ENCODE data around the gene PHLPP1.

PHLPP1 gene

DNA sequence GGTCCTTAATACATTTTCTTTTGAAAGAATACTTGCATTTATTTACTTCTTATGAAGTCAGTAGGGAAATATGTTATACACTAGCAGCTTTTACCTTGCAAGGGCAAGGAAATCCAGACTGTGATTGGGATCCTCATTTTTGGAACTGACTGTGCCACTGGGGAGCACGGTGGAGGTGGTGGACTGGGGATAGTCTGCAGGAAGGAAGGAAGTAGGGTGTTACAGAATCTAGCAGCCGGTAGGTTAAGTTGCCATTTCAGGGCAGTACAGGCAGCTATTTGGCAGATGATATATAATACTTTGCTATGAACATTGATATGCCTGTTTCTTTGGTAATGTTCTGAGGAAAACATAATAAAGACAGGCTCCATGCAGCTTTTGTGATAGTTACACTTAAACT is 238.3 kb downstream of the PHLPP1 start:
- no peak for FAIRE-seq
- DNase-seq (ENCODE audit: insufficient read length, low spot score) = no peak
- no peak for TF ChIP-seq POLR2A (IDR thresholded peaks at IDR 0.05; ENCODE audit: low read depth, low read length)

DNA sequence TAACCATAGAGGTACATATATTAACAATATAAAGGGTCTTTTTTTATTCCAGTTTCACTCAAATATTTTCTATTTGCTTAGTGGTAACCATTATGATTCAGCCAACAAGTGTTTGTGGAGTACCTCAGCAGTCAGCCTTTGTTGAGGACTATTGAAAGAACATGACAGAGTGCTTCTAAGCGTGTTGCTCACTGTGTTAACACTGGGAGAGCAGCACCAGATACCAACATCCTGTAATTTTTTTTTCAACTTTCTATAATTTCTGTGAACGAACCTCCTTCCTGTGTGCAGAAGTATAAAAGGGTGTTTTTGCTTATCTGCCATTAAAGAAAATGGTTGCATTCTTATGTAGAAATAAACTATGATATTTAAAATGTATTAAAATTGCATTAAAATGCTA is 239.0 kb downstream of the PHLPP1 start:
- DNase-seq (ENCODE audit: insufficient read length, low spot score) = no peak
- TF ChIP-seq POLR2A (IDR thresholded peaks at IDR 0.05; ENCODE audit: low read depth, low read length) = no peak

DNA sequence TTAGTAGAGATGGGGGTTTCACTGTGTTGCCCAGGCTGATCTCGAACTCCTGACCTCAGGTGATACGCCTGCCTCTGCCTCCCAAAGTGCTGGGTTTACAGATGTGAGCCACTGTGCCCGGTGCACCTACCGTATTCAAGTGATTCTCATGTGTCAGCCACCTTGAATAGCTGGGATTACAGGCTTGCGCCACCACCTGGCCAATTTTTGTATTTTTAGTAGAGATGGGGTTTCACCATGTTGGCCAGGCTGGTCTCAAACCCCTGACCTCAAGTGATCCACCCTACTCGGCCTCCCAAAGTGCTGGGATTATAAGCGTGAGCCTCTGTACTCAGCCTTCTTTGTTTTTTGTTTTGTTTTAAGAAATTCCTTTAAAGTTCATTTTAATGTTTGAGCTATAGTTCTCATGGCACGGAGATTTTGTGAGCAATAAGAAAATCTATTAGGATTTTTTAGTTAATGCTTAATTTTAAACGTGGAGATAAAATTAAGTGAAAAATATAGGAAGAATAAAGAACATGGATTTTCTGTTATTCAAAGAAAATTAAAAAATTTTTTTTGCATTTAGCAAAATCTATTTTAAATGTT is 242.6 kb downstream of the PHLPP1 start:
- TF ChIP-seq POLR2A (IDR thresholded peaks at IDR 0.05; ENCODE audit: low read depth, low read length) = no peak
- no peak for DNase-seq (ENCODE audit: insufficient read length, low spot score)
- FAIRE-seq = no peak

More for the DNA sequence above, 239.0 kb downstream of the PHLPP1 start:
- no peak for FAIRE-seq

DNA sequence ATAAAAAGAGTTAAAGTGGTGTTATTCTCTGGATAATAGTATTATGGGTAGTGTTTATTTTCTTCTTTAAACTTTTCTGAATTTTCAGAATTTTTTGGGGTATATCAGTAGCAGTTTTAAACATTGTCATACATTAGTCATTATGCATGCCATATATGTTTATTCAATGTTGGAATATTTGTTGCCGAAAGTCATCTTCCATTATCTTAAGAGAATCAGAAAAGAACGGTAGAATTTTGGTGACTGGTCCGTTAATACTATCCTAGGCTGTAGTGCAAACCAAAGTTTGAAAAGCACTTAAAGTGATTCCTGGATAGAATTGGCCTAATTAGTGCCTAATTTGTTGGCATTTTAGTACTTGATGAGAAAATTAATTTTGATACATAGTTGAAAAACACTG is 244.1 kb downstream of the PHLPP1 start:
- TF ChIP-seq POLR2A (IDR thresholded peaks at IDR 0.05; ENCODE audit: low read depth, low read length) = no peak
- FAIRE-seq = no peak
- DNase-seq (ENCODE audit: insufficient read length, low spot score) = no peak

DNA sequence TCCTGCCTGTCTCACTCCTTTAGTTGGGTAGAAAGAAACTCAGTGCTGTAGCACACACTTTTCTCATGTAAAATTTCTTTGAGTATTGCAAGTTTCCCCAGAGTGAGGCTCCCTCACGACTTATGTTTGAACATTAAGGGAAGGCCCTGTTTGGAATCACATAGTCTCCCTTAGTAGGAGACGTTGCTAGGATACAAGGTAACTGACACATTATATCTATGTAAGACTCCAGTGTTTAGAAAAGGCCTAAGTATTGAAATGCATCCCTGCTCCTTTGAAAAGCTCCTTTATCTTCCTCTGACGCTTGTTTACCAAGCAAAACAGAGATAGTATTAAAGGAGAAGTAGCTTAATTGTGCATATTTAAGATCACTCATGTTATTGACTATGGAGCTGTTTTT is 248.2 kb downstream of the PHLPP1 start:
- no peak for FAIRE-seq
- DNase-seq (ENCODE audit: insufficient read length, low spot score) = no peak
- TF ChIP-seq POLR2A (IDR thresholded peaks at IDR 0.05; ENCODE audit: low read depth, low read length) = no peak

DNA sequence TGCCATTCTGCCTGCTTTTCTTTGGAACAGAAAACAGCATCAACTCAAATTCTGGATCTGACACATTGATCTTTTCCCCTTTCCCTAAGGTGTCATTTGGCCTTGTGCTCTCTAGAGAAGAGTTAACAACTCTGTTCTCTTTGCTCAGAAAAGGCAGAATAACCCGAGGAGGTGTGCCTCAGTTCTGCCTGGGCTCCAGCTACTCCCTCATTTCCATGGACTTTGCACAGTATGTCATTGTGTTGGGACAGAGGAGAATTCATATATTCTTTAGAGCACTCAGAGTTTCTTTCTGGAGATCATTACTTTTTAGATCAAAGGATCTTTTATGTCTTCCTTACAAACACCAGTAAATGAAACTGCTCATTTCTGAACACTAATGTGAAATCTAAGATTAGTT is 249.1 kb downstream of the PHLPP1 start:
- TF ChIP-seq POLR2A (IDR thresholded peaks at IDR 0.05; ENCODE audit: low read depth, low read length) = no peak
- DNase-seq (ENCODE audit: insufficient read length, low spot score) (no peak), FAIRE-seq (no peak)

DNA sequence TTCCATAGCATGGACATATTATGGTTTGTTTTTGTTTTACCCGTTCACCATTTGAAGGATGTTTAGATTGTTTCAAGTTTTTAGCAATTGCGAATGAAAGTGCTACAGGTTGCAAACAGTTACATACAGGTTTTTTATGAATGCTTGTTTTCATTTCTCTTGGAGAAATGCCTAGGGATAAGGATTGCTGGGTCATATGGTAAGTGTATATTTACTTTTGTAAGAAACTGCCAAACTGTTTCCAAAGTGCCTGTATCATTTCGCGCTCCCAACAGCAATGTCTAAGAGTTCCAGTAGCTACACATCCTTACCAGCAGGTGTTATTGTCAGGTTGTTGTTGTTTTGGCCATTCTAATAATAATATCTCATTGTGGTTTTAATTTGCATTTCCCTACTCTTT is 251.7 kb downstream of the PHLPP1 start:
- DNase-seq (ENCODE audit: insufficient read length, low spot score) (no peak), FAIRE-seq (no peak)
- TF ChIP-seq POLR2A (IDR thresholded peaks at IDR 0.05; ENCODE audit: low read depth, low read length) = no peak

DNA sequence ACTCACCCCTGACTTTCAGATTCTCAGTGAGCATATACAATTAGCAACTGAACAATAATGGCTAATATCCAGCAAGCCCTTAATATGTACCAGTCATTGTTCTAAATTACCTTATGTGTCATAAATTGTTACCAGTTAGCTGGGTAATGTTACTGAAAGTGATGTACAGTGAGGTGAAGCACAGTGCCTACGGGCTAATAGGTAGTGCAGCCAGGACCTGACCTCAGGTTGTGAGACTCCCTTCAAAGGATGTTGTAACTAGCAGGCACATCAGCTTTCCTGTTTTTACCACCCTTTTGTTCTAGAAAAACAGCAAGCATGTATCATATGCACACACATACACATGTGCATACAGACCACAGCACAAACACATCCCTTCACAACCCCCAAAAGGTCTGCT is 258.3 kb downstream of the PHLPP1 start:
- FAIRE-seq (no peak), DNase-seq (ENCODE audit: insufficient read length, low spot score) (no peak)
- TF ChIP-seq POLR2A (IDR thresholded peaks at IDR 0.05; ENCODE audit: low read depth, low read length) = no peak

DNA sequence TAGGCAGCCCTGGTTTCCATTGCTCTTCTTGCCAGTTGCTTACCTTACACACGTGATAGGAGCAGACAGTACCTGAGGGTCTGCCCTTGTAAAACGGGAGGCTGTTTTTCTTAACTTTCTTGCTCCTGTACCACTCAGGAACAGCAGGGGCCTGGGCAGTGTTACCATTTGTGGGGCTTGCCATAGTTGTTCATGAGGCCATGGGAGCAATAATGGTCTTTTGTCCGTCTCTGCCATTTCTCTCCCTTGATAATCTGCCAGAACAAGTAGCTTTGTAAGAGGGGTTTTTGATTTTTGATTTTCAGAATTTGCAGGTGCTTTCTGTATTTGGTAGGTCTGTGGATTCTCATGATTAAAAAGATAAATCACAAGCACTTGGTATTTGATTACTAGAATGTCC is 259.0 kb downstream of the PHLPP1 start:
- TF ChIP-seq POLR2A (IDR thresholded peaks at IDR 0.05; ENCODE audit: low read depth, low read length) = no peak
- no peak for DNase-seq (ENCODE audit: insufficient read length, low spot score)
- no peak for FAIRE-seq

DNA sequence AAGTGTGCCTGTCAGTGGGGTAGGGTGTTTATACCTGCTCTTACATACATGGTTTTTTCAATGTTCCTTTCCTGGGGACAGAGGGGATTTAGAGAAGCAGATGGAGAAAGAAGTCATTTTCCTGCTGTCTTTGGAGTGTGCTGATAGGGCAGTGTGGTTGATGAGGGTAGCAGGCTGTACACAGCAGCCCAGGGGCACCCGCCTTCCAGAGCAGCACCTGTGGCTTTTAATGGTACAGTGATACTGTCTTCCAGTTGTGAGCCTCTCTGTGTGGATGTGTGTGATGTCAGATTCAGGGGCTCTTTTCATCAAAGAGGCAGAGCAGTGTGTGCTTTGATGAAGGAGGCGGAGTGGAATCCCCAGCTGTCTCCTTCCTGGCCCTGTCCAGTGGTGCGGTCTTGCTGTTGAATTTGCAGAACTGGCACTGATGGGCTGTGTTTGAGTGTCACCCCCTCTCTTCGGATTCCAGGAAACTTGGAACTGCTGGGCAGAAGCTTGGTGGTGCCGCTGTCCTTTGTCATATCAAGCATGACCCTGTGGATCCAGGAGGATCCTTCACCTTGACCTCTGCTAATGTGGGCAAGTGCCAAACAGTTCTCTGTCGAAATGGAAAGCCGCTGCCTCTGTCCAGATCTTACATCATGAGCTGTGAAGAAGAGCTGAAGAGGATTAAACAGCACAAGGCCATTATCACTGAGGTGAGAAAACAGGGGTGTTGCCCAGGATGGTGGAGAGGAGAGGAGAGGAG is 259.8 kb downstream of the PHLPP1 start:
- no peak for FAIRE-seq
- DNase-seq (ENCODE audit: insufficient read length, low spot score) = no peak
- TF ChIP-seq POLR2A (IDR thresholded peaks at IDR 0.05; ENCODE audit: low read depth, low read length) = no peak

DNA sequence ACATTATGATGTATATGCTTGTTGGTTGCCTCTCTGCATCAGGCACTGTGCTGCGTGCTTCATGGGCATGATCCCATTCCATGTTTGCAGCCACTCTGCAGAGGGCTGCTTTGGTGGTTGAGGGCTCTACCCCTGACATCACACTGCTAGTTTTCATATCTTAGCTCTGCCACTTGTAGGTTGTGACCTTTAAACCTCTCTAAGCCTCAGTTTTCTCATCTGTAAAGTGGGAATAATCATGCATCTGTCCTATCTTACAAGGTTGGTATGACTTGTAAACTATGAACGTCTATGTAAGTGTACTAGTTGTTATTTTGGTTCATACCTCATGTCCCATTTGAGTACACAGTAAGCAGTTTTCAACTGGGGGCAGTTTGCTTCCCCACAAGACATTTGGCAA is 260.4 kb downstream of the PHLPP1 start:
- DNase-seq (ENCODE audit: insufficient read length, low spot score) = no peak
- no peak for FAIRE-seq
- TF ChIP-seq POLR2A (IDR thresholded peaks at IDR 0.05; ENCODE audit: low read depth, low read length) = no peak

DNA sequence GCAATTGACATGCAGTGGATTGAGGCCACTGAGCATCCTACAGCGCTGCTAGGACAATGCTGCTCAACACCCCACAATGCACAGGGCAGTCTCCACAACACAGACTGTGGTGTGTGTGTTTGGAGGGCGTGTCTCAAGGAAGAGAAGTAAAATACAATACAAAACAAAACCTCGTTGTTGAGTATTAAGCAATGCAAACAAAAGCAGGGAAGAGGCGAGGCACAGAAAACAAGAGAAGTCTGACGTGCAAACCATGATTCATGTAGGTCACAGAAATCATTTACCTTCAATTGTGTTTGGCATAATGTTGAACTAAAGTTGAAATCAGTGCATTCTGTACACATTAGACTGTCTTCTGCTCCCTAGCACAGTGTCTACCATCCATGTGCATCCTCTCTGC is 260.9 kb downstream of the PHLPP1 start:
- TF ChIP-seq POLR2A (IDR thresholded peaks at IDR 0.05; ENCODE audit: low read depth, low read length) = no peak
- FAIRE-seq (no peak), DNase-seq (ENCODE audit: insufficient read length, low spot score) (no peak)

DNA sequence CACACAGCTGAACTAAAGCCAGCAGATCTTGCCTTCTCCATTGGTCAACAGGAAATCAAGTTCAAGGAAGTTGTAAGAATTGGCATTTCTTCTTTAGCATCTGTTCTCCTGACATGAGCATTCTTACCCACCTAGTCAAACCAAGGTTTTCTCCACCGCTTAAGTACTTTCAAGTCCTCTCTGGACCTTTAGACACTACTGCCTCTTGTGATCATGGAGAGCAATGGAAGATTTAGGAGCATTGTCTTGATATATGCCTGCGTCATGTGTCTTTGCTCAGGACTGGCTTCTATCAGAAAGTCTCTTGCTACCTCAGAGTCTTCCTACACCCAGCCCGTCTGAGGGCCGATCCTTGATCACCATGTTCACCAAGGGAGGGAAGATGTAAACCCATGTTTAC is 262.2 kb downstream of the PHLPP1 start:
- DNase-seq (ENCODE audit: insufficient read length, low spot score) = no peak
- no peak for TF ChIP-seq POLR2A (IDR thresholded peaks at IDR 0.05; ENCODE audit: low read depth, low read length)
- FAIRE-seq = no peak

DNA sequence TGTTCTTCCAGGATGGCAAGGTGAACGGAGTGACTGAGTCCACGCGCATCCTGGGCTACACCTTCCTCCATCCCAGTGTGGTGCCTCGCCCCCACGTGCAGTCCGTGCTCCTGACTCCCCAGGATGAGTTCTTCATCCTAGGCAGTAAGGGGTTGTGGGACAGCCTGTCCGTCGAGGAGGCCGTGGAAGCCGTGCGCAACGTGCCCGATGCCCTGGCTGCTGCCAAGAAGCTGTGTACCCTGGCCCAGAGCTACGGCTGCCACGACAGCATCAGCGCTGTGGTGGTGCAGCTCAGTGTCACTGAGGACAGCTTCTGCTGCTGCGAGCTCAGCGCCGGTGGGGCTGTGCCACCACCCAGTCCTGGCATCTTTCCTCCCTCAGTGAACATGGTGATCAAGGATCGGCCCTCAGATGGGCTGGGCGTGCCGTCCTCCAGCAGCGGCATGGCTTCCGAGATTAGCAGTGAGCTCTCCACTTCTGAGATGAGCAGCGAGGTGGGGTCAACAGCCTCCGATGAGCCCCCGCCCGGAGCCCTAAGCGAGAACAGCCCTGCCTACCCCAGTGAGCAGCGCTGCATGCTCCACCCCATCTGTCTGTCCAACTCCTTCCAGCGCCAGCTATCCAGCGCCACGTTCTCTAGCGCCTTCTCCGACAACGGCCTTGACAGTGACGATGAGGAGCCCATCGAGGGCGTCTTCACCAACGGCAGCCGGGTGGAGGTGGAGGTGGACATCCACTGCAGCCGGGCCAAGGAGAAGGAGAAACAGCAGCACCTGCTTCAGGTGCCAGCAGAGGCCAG is 263.1 kb downstream of the PHLPP1 start:
- DNase-seq (ENCODE audit: insufficient read length, low spot score) (no peak), FAIRE-seq (no peak)
- TF ChIP-seq POLR2A (IDR thresholded peaks at IDR 0.05; ENCODE audit: low read depth, low read length) = no peak

DNA sequence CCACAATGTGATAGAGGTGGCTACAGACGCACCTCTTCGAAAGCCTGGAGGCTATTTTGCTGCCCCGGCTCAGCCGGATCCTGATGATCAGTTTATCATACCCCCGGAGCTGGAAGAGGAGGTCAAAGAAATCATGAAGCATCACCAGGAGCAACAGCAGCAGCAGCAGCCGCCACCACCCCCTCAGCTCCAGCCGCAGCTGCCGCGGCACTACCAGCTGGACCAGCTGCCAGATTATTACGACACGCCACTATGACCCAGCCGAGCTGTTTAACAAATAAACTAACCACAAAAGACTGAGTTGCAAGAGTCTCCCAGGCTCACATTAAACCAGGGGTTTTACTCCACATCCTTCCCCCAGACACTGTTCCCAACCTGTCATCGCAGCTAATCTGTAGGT is 263.8 kb downstream of the PHLPP1 start:
- no peak for TF ChIP-seq POLR2A (IDR thresholded peaks at IDR 0.05; ENCODE audit: low read depth, low read length)
- DNase-seq (ENCODE audit: insufficient read length, low spot score) (no peak), FAIRE-seq (no peak)

Data from H54 (cell line).